GM23248 (cell line): Measurements from ENCODE around the gene IQCN. TPM values are rescaled to one million over a fixed set of nuclear protein-coding genes. Genes with fewer than 3 reads are reported as not detected.

Experiments
- DNase-seq: peaks from one replicate; pipeline ENCODE4 v3.0.0-alpha.2; 2015
- H2AFZ ChIP-seq: fragments of 200-600 bp; sonication (generic); 2 replicates; pipeline ENCODE4 v1.6.1; 2016; ENCODE audit warnings: antibody characterized with exemption
- H3F3A ChIP-seq: fragments of 200-600 bp; sonication (generic); 2 replicates; pipeline ENCODE4 v1.6.1; 2016; ENCODE audit warnings: mild to moderate bottlenecking, antibody characterized with exemption, mixed run types; ENCODE audit not compliant: insufficient read depth
- H3K27ac ChIP-seq: fragments of 200-600 bp; sonication (generic); 2 replicates; pipeline ENCODE4 v1.5.1; 2016; ENCODE audit warnings: mild to moderate bottlenecking
- H3K27me3 ChIP-seq: fragments of 200-600 bp; sonication (generic); replicated peaks from 2 replicates; pipeline ENCODE4 v1.6.1; 2016; ENCODE audit warnings: mild to moderate bottlenecking; ENCODE audit not compliant: insufficient read depth
- H3K36me3 ChIP-seq: fragments of 200-600 bp; sonication (generic); 2 replicates; pipeline ENCODE4 v1.6.1; 2016; ENCODE audit warnings: low read depth, mild to moderate bottlenecking
- H3K4me1 ChIP-seq: fragments of 200-600 bp; sonication (generic); 2 replicates; pipeline ENCODE4 v1.6.1; 2016; ENCODE audit warnings: mild to moderate bottlenecking; ENCODE audit not compliant: insufficient read depth
- H3K4me2 ChIP-seq: fragments of 200-600 bp; sonication (generic); one replicate; pipeline ENCODE4 v1.6.1; 2016; ENCODE audit warnings: mild to moderate bottlenecking; ENCODE audit not compliant: unreplicated experiment
- H3K4me3 ChIP-seq: fragments of 200-600 bp; sonication (generic); 2 replicates; pipeline ENCODE4 v1.5.1; 2016; ENCODE audit warnings: mild to moderate bottlenecking
- H3K79me2 ChIP-seq: fragments of 200-600 bp; sonication (generic); 2 replicates; pipeline ENCODE4 v1.6.1; 2016; ENCODE audit warnings: mild to moderate bottlenecking; ENCODE audit not compliant: insufficient read depth
- H3K9ac ChIP-seq: fragments of 200-600 bp; sonication (generic); 2 replicates; pipeline ENCODE4 v1.6.1; 2016; ENCODE audit warnings: mild to moderate bottlenecking
- H3K9me2 ChIP-seq: fragments of 200-600 bp; sonication (generic); 2 replicates; pipeline ENCODE4 v1.6.1; 2016; ENCODE audit warnings: mixed run types, mild to moderate bottlenecking, moderate library complexity; ENCODE audit not compliant: insufficient read depth
- H3K9me3 ChIP-seq: fragments of 200-600 bp; sonication (generic); one replicate; pipeline ENCODE4 v1.6.1; 2017; ENCODE audit warnings: low read depth
- H4K20me1 ChIP-seq: fragments of 200-600 bp; sonication (generic); 2 replicates; pipeline ENCODE4 v1.6.0; 2016; ENCODE audit not compliant: insufficient read depth
- EZH2 ChIP-seq: fragments of 200-600 bp; sonication (generic); IDR thresholded peaks from 2 replicates; pipeline ENCODE4 v1.6.1; 2018; ENCODE audit warnings: antibody characterized with exemption, mild to moderate bottlenecking; ENCODE audit not compliant: insufficient read depth, poor library complexity, severe bottlenecking
- EZH2phosphoT487 ChIP-seq: fragments of 200-600 bp; sonication (generic); IDR thresholded peaks from 2 replicates; pipeline ENCODE4 v1.6.1; 2018; ENCODE audit warnings: antibody characterized with exemption, moderate library complexity, mild to moderate bottlenecking, low read depth; ENCODE audit not compliant: insufficient read depth
- WGBS, 2 experiments: methylation state at CpG; one replicate each; pipeline ENCODE4 v1.1.6; 2015 to 2017; ENCODE audit warnings: low lambda C conversion rate in 2 of 2, low coverage in 1 of 2; ENCODE audit errors: missing lambda C conversion rate in 2 of 2; 5-methylcytosine and 5-hydroxymethylcytosine counted together
- in situ Hi-C: fragments of 300-500 bp; cut with MboI; formaldehyde crosslinking; loops from 2 replicates; pipeline ENCODE4 v1.15.0; 2020
- polyA plus RNA-seq: library from polyadenylated mRNA; unstranded; fragments of >200 nt; fragmentation: Nextera tagmentation; extraction: Ambion mirVana; gene quantifications from 2 replicates; pipeline ENCODE4 v1.2.1, GENCODE V29; 2016
- total RNA-seq: library from RNA; depleted of rRNA; stranded (reverse); fragments of >200 nt; shearing (Covaris generic); gene quantifications from 2 replicates; pipeline ENCODE4 v1.2.3, GENCODE V29; 2014

The IQCN gene
- total and polyA plus RNA-seq, 2 experiments from 2014 or later = 0.11 to 0.16 TPM

GRCh38 chr19:18304208-18304457, 29.9 kb upstream of the IQCN start:
- 8 to 10% methylated on average over 2 of the region's 2 CpGs for WGBS, 2 experiments
- TF ChIP-seq EZH2phosphoT487 = no peak
- TF ChIP-seq EZH2 = no peak

DNA sequence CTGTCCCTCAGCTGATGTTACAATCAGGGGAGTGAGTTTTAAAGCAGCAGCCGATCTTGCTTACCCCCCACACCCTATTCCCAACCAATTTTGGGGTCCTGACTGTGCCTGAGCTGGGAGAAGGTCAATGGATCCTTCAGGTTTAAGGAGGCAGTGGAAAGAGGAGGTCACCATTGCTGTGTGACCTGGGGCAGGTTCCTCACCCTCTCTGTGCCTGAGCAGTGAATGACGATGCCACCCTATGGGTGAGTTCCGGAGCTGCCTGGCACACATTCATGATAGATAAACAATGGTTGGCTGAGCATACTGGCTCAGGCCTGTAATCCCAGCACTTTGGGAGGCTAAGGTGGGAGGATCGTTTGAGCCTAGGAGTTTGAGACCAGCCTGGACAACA, 27.5 kb upstream of the IQCN start:
- WGBS, 2 experiments = 65 to 70% methylated on average over 4 of the region's 4 CpGs
- no peak overlapping the region for H3K4me2 ChIP-seq
- H3K79me2 ChIP-seq = no peaks in the 10 kb centered on the region
- H3K4me1 ChIP-seq = peaks cover 33% of the 10 kb centered on the region
- no peaks in the 10 kb centered on the region for H3K36me3 ChIP-seq
- no peaks in the 10 kb centered on the region for H4K20me1 ChIP-seq
- no peaks in the 10 kb centered on the region for H3K27me3 ChIP-seq
- no peak overlapping the region for H3K4me3 ChIP-seq
- in situ Hi-C loops = no loop called here
- H3K9me2 ChIP-seq = no peaks in the 10 kb centered on the region
- H3F3A ChIP-seq = peaks cover 44% of the 10 kb centered on the region
- no peaks in the 10 kb centered on the region for H3K9me3 ChIP-seq
- H3K9ac ChIP-seq = no peak overlapping the region
- TF ChIP-seq EZH2phosphoT487 (no peak), EZH2 (no peak)
- no peak overlapping the region for H3K27ac ChIP-seq
- no peak overlapping the region for H2AFZ ChIP-seq
- peak; percentile 28 for DNase-seq

More at GRCh38 chr19:18304208-18304457, 29.9 kb upstream of the IQCN start:
- Histone ChIP-seq H3K4me3 (peak overlapping the region; percentile 63), H3F3A (peaks cover 28% of the 10 kb centered on the region), H3K27ac (peak overlapping the region; percentile 98), H3K9me3 (no peaks in the 10 kb centered on the region), H3K4me1 (peaks cover 21% of the 10 kb centered on the region), H3K27me3 (no peaks in the 10 kb centered on the region), H3K9ac (peak overlapping the region; percentile 89), H2AFZ (no peak overlapping the region), H4K20me1 (no peaks in the 10 kb centered on the region), H3K4me2 (peak overlapping the region; percentile 80), H3K9me2 (no peaks in the 10 kb centered on the region), H3K79me2 (no peaks in the 10 kb centered on the region), H3K36me3 (no peaks in the 10 kb centered on the region)
- in situ Hi-C loops = no loop called here
- DNase-seq = no peak

GRCh38 chr19:18300930-18301717, 26.9 kb upstream of the IQCN start:
- peak; percentile 90 for DNase-seq
- Histone ChIP-seq H3K4me1 (peaks cover 33% of the 10 kb centered on the region), H3K27ac (peak overlapping the region; percentile 83), H3K9me3 (no peaks in the 10 kb centered on the region), H3K9ac (peak overlapping the region; percentile 66), H2AFZ (no peak overlapping the region; the same call in 1 of the 2 replicates), H4K20me1 (no peaks in the 10 kb centered on the region), H3F3A (peaks cover 38% of the 10 kb centered on the region), H3K27me3 (no peaks in the 10 kb centered on the region), H3K4me3 (no peak overlapping the region), H3K79me2 (no peaks in the 10 kb centered on the region), H3K9me2 (no peaks in the 10 kb centered on the region), H3K36me3 (no peaks in the 10 kb centered on the region), H3K4me2 (peak overlapping the region; percentile 29)
- TF ChIP-seq EZH2phosphoT487 = no peak
- TF ChIP-seq EZH2 = no peak
- in situ Hi-C loops = no loop called here
- WGBS, 2 experiments = 38 to 45% methylated on average over 12 to 17 of the region's 18 CpGs

GRCh38 chr19:18299654-18300053, 25.4 kb upstream of the IQCN start:
- Histone ChIP-seq H3K9me2 (no peaks in the 10 kb centered on the region), H3K27ac (no peak overlapping the region), H3K9me3 (no peaks in the 10 kb centered on the region), H3F3A (peaks cover 31% of the 10 kb centered on the region), H2AFZ (no peak overlapping the region), H3K79me2 (no peaks in the 10 kb centered on the region), H3K36me3 (no peaks in the 10 kb centered on the region), H3K4me1 (peaks cover 33% of the 10 kb centered on the region), H3K27me3 (no peaks in the 10 kb centered on the region), H3K9ac (no peak overlapping the region), H3K4me2 (no peak overlapping the region), H3K4me3 (no peak overlapping the region), H4K20me1 (no peaks in the 10 kb centered on the region)
- 88 to 90% methylated on average over 9 of the region's 9 CpGs for WGBS, 2 experiments
- in situ Hi-C loops = no loop called here
- DNase-seq = no peak
- TF ChIP-seq EZH2phosphoT487 (no peak), EZH2 (no peak)

GRCh38 chr19:18298601-18299000, 24.3 kb upstream of the IQCN start:
- in situ Hi-C loops = no loop called here
- H3K36me3 ChIP-seq = no peaks in the 10 kb centered on the region

More at GRCh38 chr19:18298601-18299000, 24.3 kb upstream of the IQCN start:
- no peaks in the 10 kb centered on the region for H3K9me2 ChIP-seq
- no peak overlapping the region for H3K9ac ChIP-seq
- no peak overlapping the region for H3K4me2 ChIP-seq
- peaks cover 24% of the 10 kb centered on the region for H3K4me1 ChIP-seq
- no peaks in the 10 kb centered on the region for H3K27me3 ChIP-seq
- no peaks in the 10 kb centered on the region for H3K79me2 ChIP-seq
- H3K27ac ChIP-seq = peak overlapping the region; percentile 32; the same call in 1 of the 2 replicates
- DNase-seq = peak; percentile 64
- H4K20me1 ChIP-seq = no peaks in the 10 kb centered on the region
- peaks cover 25% of the 10 kb centered on the region for H3F3A ChIP-seq
- TF ChIP-seq EZH2phosphoT487 = no peak
- no peak for TF ChIP-seq EZH2
- WGBS, 2 experiments = 55 to 56% methylated on average over 6 of the region's 6 CpGs
- H3K4me3 ChIP-seq = no peak overlapping the region
- no peaks in the 10 kb centered on the region for H3K9me3 ChIP-seq
- peak overlapping the region; percentile 39; the same call in 1 of the 2 replicates for H2AFZ ChIP-seq
